Stimulated activated CD4-positive, alpha-beta T cell treated with anti-CD3 and anti-CD28 coated beads, Interleukin-1b, Interleukin-23, amount 100 ng/mL, for 24 hours (primary cell): ENCODE measurements around the gene NPHP4.
"Not testable (repeated sequence)": the region's sequence is repeated elsewhere in the genome, so short reads cannot be mapped to it uniquely, and the experiment has no call there.

Experiments
- DNase-seq, 4 experiments: peaks; one replicate each; pipeline ENCODE4 v3.0.0-alpha.2; 2020; ENCODE audit warnings: low read depth in 4 of 4, low spot score in 1 of 4

The NPHP4 gene

GRCh38 chr1:5936621-5937372 is 55.4 kb downstream of the NPHP4 start:
- no peak for DNase-seq

- DNase-seq, result no peak
Measured at GRCh38 chr1:5936126-5936525, 56.1 kb downstream of the NPHP4 start.

GRCh38 chr1:5935026-5935425 is 57.2 kb downstream of the NPHP4 start:
- DNase-seq, result no peak

- DNase-seq, result no peak
Measured at GRCh38 chr1:5934058-5934884, 58.0 kb downstream of the NPHP4 start.

GRCh38 chr1:5933676-5934057 is 58.6 kb downstream of the NPHP4 start:
- DNase-seq, result no peak

- no peak for DNase-seq
Measured at GRCh38 chr1:5933050-5933449, 59.2 kb downstream of the NPHP4 start.

GRCh38 chr1:5928714-5929400 is 63.4 kb downstream of the NPHP4 start:
- no peak for DNase-seq

GRCh38 chr1:5927506-5928370 is 64.5 kb downstream of the NPHP4 start:
- DNase-seq, result no peak

- no peak for DNase-seq
Measured at GRCh38 chr1:5926686-5927435, 65.4 kb downstream of the NPHP4 start.

GRCh38 chr1:5922700-5923330 is 69.4 kb downstream of the NPHP4 start:
- DNase-seq, result not testable (repeated sequence)

- no peak for DNase-seq
Measured at GRCh38 chr1:5921671-5922070, 70.6 kb downstream of the NPHP4 start.

- DNase-seq, result no peak
Measured at GRCh38 chr1:5921129-5921528, 71.1 kb downstream of the NPHP4 start.

- no peak for DNase-seq
Measured at GRCh38 chr1:5920201-5920600, 72.0 kb downstream of the NPHP4 start.

- DNase-seq, result no peak
Measured at GRCh38 chr1:5918275-5918649, 74.0 kb downstream of the NPHP4 start.

- DNase-seq, result no peak
Measured at GRCh38 chr1:5917591-5918274, 74.5 kb downstream of the NPHP4 start.

- DNase-seq, result no peak
Measured at GRCh38 chr1:5917281-5917590, 75.0 kb downstream of the NPHP4 start.

- DNase-seq, result no peak
Measured at GRCh38 chr1:5916572-5917280, 75.5 kb downstream of the NPHP4 start.
